ENCODE measurements around the gene AMPD1.

DNA sequence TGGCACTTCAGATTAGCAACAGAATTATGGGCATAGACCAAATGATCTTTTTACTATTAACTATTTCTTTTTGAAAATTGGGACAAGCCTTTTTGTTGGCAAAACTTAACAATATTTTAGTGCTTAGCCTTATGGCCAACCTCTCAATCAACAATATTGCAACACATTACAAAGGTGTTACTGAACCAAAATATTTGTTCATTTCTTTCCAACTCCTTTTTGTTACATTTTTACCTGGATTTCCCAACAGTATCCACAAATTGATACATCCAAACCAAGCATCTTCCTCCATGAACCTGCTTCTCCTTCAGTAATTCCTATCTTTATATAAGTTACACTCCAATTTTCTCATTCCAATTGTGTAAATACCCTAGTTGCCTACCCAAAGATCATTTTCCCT, 1.5 kb upstream of the AMPD1 start:
- no peak for TF ChIP-seq POLR2AphosphoS5 (IDR thresholded peaks at IDR 0.05; ENCODE audit: low read depth)
- TF ChIP-seq EZH2 (IDR thresholded peaks at IDR 0.05; ENCODE audit: low read depth, unreplicated experiment): no peak
- TF ChIP-seq CTCF (conservative IDR thresholded peaks at IDR 0.05; ENCODE audit: low read depth in 2 of 2): no peak
- TF ChIP-seq JUNB (IDR thresholded peaks at IDR 0.05; ENCODE audit: unreplicated experiment): no peak
- no peak for TF ChIP-seq EZH2phosphoT487 (IDR thresholded peaks at IDR 0.05; ENCODE audit: unreplicated experiment)
- TF ChIP-seq, protein P1, sequence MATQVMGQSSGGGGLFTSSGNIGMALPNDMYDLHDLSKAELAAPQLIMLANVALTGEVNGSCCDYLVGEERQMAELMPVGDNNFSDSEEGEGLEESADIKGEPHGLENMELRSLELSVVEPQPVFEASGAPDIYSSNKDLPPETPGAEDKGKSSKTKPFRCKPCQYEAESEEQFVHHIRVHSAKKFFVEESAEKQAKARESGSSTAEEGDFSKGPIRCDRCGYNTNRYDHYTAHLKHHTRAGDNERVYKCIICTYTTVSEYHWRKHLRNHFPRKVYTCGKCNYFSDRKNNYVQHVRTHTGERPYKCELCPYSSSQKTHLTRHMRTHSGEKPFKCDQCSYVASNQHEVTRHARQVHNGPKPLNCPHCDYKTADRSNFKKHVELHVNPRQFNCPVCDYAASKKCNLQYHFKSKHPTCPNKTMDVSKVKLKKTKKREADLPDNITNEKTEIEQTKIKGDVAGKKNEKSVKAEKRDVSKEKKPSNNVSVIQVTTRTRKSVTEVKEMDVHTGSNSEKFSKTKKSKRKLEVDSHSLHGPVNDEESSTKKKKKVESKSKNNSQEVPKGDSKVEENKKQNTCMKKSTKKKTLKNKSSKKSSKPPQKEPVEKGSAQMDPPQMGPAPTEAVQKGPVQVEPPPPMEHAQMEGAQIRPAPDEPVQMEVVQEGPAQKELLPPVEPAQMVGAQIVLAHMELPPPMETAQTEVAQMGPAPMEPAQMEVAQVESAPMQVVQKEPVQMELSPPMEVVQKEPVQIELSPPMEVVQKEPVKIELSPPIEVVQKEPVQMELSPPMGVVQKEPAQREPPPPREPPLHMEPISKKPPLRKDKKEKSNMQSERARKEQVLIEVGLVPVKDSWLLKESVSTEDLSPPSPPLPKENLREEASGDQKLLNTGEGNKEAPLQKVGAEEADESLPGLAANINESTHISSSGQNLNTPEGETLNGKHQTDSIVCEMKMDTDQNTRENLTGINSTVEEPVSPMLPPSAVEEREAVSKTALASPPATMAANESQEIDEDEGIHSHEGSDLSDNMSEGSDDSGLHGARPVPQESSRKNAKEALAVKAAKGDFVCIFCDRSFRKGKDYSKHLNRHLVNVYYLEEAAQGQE (IDR thresholded peaks at IDR 0.05; ENCODE audit: unreplicated experiment): no peak
- TF ChIP-seq CREB1 (CRISPR knock-in tag; IDR thresholded peaks at IDR 0.05; ENCODE audit: low read depth): no peak
- TF ChIP-seq ZNF114 (CRISPR knock-in tag; IDR thresholded peaks at IDR 0.05): no peak
- TF ChIP-seq STAT1 (IDR thresholded peaks at IDR 0.05; ENCODE audit: unreplicated experiment): no peak
